Body of pancreas (tissue), 4 donors: ENCODE measurements around the gene PNPLA5.

ENCODE experiments used
- CTCF ChIP-seq, 7 experiments: fragments of 450-650 bp in 4 of 7; fragments of 200-600 bp in 3 of 7; sonication (generic) in 3 of 7; IDR thresholded peaks; one replicate each; pipeline ENCODE4 v1.5.1; 2016 to 2019; ENCODE audit warnings: antibody characterized with exemption in 7 of 7
- POLR2A ChIP-seq, 3 donors: fragments of 450-650 bp; IDR thresholded peaks; one replicate each; pipeline ENCODE4 v1.6.1; 2016; ENCODE audit warnings: antibody characterized with exemption in 3 of 3, mild to moderate bottlenecking in 2 of 3

GRCh38 chr22:43862074-43862881 is 29.5 kb downstream of the PNPLA5 start, which contains the start of gene SULT4A1:
- TF ChIP-seq CTCF (IDR thresholded peaks at IDR 0.05): no peak
- no peak for TF ChIP-seq POLR2A (IDR thresholded peaks at IDR 0.05)
